Stomach (tissue), 9 donors: ENCODE results near the gene OXER1. TPM values are rescaled to one million over a fixed set of nuclear protein-coding genes. Genes with fewer than 3 reads are reported as not detected.
"Not testable (repeated sequence)": the region's sequence is repeated elsewhere in the genome, so short reads cannot be mapped to it uniquely, and the experiment has no call there.

ENCODE experiments used
- DNase-seq, 2 donors: peaks; one replicate each; pipeline versions ENCODE4 v3.0.0 to v3.0.0-alpha.2; 2013 to 2019
- H3K27ac ChIP-seq, 5 donors: fragments of 200-600 bp in 4 of 5; sonication (generic) in 4 of 5; one replicate each; pipeline ENCODE4 v1.5.1; 2013 to 2019; ENCODE audit warnings: mild to moderate bottlenecking in 1 of 5, moderate library complexity in 1 of 5
- H3K27me3 ChIP-seq, 3 donors: fragments of 200-600 bp; sonication (generic); one replicate each; pipeline ENCODE4 v1.5.1; 2017 to 2019; ENCODE audit warnings: mixed run types in 1 of 3
- H3K36me3 ChIP-seq, 4 donors: fragments of 200-600 bp; sonication (generic); 1 replicate in 3 of 4; 2 replicates in 1 of 4; pipeline ENCODE4 v1.5.1; 2016 to 2019
- H3K4me1 ChIP-seq, 4 donors: fragments of 200-600 bp; sonication (generic); one replicate each; pipeline ENCODE4 v1.5.1; 2016 to 2019
- H3K4me3 ChIP-seq, 4 donors: fragments of 200-600 bp; sonication (generic) in 3 of 4; one replicate each; pipeline ENCODE4 v1.5.1; 2016 to 2019; ENCODE audit warnings: mild to moderate bottlenecking in 1 of 4
- H3K9me3 ChIP-seq, 4 donors: fragments of 200-600 bp; sonication (generic); one replicate each; pipeline ENCODE4 v1.5.1; 2016 to 2019
- EP300 ChIP-seq: sonication (generic); formaldehyde crosslinking; IDR thresholded peaks from one replicate; pipeline ENCODE4 v1.6.1; 2017; ENCODE audit warnings: antibody characterized with exemption
- POLR2A ChIP-seq, 4 donors: fragments of 450-650 bp; IDR thresholded peaks; one replicate each; pipeline ENCODE4 v1.6.1; 2016; ENCODE audit warnings: antibody characterized with exemption in 4 of 4, control low read depth in 2 of 4, mild to moderate bottlenecking in 1 of 4, moderate library complexity in 1 of 4
- POLR2AphosphoS5 ChIP-seq, 3 donors: sonication (generic); formaldehyde crosslinking; IDR thresholded peaks; one replicate each; pipeline ENCODE4 v1.6.1; 2016; ENCODE audit warnings: antibody characterized with exemption in 3 of 3
- WGBS, 5 donors: extraction: QIAGEN DNeasy Blood & Tissue Kit in 3 of 5; methylation state at CpG; one replicate each; pipeline versions ENCODE4 v1.1.5 to v1.1.7; 2013 to 2018; 5-methylcytosine and 5-hydroxymethylcytosine counted together
- intact Hi-C: fragments of 100-400 bp; cut with DNase I; formaldehyde crosslinking; loops from one replicate; pipeline ENCODE4 v1.15.1; 2023; ENCODE audit warnings: low total_unique reads
- polyA plus RNA-seq, 3 donors: library from polyadenylated mRNA; stranded (reverse); fragments of 200-250 nt; gene quantifications; one replicate each; pipeline ENCODE4 v1.2.3, GENCODE V29; 2013
- total RNA-seq, 5 donors: library from RNA; depleted of rRNA; stranded (reverse); fragments of >200 nt; gene quantifications; one replicate each; pipeline versions ENCODE4 v1.1.0 to v1.2.3, GENCODE V29; 2014 to 2016
- TF ChIP-seq, protein P1 (sequence below), 7 experiments: fragments of 450-650 bp in 4 of 7; fragments of 200-600 bp in 3 of 7; sonication (generic) in 3 of 7; IDR thresholded peaks; one replicate each; pipeline ENCODE4 v1.5.1; 2016 to 2019; ENCODE audit warnings: antibody characterized with exemption in 7 of 7, control low read depth in 2 of 7, mild to moderate bottlenecking in 1 of 7
- donor health status: healthy with polysubstance abuse.
- donor health status: Bipolar disorder and iron deficiency.
- donor health status: healthy.

OXER1 gene
- total and polyA plus RNA-seq, 8 donors, result 0.46 to 7.8 (median 1.5) TPM; not detected in 2

DNA sequence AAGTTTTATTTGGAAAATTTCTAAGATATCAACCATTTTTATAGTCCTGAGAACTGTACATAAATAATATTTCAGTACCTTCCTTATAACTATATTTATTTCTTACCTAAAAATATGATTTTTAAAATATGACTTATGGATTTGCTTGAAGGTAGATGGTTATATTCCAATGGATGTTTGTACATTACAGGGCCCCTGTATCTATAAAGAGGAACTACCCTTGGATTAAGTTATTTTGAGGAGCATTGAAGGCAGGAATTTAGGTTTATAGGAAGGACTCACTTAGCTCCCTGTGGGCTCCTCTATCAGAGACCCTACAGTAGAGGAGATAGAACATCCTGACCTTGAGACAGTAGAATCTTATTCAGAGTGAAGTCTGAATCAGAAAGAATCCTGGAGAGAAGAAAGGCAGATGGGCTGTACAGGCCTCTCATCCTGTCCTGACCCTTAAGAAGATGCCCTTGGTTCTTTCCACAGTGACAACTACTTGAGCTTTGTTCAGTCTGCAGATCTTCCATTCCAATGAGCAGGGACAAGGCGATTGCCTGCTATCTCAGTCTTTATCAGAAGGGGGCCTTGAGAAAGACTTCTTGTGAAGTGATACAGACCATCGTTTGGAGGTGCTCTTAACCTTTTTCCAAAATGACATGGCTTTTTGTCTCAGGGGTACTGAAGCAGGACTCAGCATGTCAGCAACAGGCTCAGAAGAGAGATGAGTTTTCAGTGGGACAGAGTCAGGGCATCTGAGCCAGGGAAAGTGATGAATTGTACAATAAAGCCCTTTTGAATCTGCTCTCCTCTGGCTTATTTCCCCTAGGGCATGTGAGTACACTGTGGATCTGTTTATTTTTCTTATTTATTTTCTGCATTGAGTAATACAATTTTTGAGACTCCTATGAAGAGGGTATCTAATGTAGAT, 20.9 kb downstream of the OXER1 start:
- Histone ChIP-seq H3K36me3 (peaks cover 6 to 48% (median 20%) of the 10 kb centered on the region in 4 donors), H3K27me3 (no peaks in the 10 kb centered on the region), H3K27ac (no peak overlapping the region), H3K4me1 (peaks cover 0 to 6% (median 0%) of the 10 kb centered on the region in 4 donors), H3K9me3 (no peaks in the 10 kb centered on the region), H3K4me3 (no peak overlapping the region)
- TF ChIP-seq EP300 (no peak), POLR2A (IDR thresholded peaks at IDR 0.05) (no peak), POLR2AphosphoS5 (IDR thresholded peaks at IDR 0.05) (no peak)
- TF ChIP-seq, protein P1, sequence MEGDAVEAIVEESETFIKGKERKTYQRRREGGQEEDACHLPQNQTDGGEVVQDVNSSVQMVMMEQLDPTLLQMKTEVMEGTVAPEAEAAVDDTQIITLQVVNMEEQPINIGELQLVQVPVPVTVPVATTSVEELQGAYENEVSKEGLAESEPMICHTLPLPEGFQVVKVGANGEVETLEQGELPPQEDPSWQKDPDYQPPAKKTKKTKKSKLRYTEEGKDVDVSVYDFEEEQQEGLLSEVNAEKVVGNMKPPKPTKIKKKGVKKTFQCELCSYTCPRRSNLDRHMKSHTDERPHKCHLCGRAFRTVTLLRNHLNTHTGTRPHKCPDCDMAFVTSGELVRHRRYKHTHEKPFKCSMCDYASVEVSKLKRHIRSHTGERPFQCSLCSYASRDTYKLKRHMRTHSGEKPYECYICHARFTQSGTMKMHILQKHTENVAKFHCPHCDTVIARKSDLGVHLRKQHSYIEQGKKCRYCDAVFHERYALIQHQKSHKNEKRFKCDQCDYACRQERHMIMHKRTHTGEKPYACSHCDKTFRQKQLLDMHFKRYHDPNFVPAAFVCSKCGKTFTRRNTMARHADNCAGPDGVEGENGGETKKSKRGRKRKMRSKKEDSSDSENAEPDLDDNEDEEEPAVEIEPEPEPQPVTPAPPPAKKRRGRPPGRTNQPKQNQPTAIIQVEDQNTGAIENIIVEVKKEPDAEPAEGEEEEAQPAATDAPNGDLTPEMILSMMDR (IDR thresholded peaks at IDR 0.05), result no peak
- intact Hi-C loops, result no loop called here
- no peak for DNase-seq
- WGBS, 5 donors, result 73 to 87% (median 82%) methylated on average over 2 of the region's 2 CpGs

DNA sequence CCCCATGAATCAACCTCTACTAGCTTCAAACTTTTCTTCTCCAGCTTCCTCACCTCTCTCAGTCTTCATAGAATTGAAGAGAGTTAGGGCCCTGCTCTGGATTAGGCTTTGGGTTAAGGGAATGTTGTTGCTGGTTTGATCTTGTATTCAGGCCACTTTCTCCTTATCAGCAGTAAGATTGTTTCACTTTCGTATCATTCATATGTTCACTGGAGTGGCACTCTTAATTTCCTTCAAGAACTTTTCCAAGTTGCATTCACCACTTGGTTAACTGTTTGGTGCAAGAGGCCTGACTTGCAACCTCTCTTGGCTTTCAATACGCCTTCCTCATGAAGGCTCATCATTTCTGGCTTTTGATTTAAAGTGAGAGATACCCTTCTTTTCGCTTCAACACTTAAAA, 22.8 kb downstream of the OXER1 start:
- peaks cover 0 to 6% (median 0%) of the 10 kb centered on the region in 4 donors for H3K4me1 ChIP-seq
- no peak for DNase-seq
- no peak overlapping the region for H3K4me3 ChIP-seq
- H3K36me3 ChIP-seq, result peaks cover 2 to 49% (median 22%) of the 10 kb centered on the region in 4 donors
- no peaks in the 10 kb centered on the region for H3K27me3 ChIP-seq
- intact Hi-C loops, result no loop called here
- TF ChIP-seq, protein P1 (IDR thresholded peaks at IDR 0.05), result no peak
- no peak for TF ChIP-seq EP300
- no peak for TF ChIP-seq POLR2A (IDR thresholded peaks at IDR 0.05)
- no peak for TF ChIP-seq POLR2AphosphoS5 (IDR thresholded peaks at IDR 0.05)
- H3K27ac ChIP-seq, result no peak overlapping the region
- peaks cover 0 to 2% (median 0%) of the 10 kb centered on the region in 4 donors for H3K9me3 ChIP-seq
- WGBS, 5 donors, result 67 to 85% (median 70%) methylated on average over 3 of the region's 3 CpGs

DNA sequence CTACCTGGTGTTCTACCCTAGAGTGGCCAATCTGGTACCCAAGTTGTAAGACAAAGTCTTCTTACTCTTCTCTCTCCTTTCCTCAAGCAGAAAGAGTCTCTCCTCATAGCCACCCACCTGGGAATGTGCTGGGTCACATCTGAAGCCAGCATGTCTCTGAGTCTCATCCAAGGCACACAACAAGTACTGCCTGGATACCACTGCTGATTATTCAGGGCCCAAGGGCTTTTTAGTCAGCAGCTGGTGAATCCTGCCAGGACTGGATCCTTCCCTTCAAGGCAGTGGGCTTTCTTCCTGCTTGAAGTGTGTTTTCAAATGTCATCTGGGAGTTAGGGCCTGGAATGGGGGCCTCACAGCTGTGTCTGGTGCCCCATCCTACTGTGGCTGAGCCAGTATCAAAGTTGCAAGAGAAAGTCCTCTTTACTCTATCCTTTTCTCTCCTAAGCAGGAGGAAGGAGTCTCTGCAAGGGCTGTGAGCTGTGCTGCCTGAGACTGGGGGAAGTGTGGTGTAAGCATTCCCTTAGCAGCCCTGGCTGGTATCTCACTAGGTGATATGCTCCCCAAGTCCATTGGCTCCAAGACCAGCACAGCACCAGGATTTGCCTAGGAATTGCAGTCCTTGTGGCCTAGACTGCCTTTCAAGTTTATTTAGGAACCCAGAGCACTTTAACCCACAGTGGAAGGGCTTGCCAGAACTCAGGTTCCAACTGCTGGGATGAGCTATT, 27.2 kb downstream of the OXER1 start:
- H3K27ac ChIP-seq, result no peak overlapping the region
- H3K4me3 ChIP-seq, result no peak overlapping the region
- no peak for TF ChIP-seq EP300
- TF ChIP-seq POLR2A (IDR thresholded peaks at IDR 0.05), result no peak
- TF ChIP-seq, protein P1 (IDR thresholded peaks at IDR 0.05), result no peak
- no peak for TF ChIP-seq POLR2AphosphoS5 (IDR thresholded peaks at IDR 0.05)
- H3K4me1 ChIP-seq, result peaks cover 0 to 6% (median 0%) of the 10 kb centered on the region in 4 donors
- no peaks in the 10 kb centered on the region for H3K27me3 ChIP-seq
- H3K36me3 ChIP-seq, result peaks cover 2 to 64% (median 41%) of the 10 kb centered on the region in 4 donors
- peaks cover 0 to 7% (median 2%) of the 10 kb centered on the region in 4 donors for H3K9me3 ChIP-seq
- DNase-seq, result no peak
- intact Hi-C loops, result no loop called here

DNA sequence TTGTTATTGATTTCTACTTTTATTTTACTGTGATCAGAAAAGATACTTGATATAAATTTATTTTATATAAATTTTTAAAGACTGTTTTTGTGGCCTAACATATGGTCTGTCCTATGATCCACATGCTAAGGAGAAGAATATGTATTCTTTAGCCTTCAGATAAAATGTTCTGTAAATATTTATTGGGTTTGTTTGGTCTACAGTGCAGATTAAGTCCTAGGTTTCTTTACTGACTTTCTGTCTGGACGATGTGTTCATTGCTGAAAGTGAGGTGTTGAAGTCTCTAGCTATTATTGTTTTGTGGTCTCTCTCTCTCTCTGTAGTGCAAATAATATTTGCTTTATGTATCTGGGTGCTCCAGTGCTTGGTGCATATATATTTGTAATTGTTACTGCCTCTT, 30.1 kb downstream of the OXER1 start:
- no peak for TF ChIP-seq POLR2AphosphoS5 (IDR thresholded peaks at IDR 0.05)
- TF ChIP-seq, protein P1 (IDR thresholded peaks at IDR 0.05), result no peak
- no peak for TF ChIP-seq EP300
- no peak for TF ChIP-seq POLR2A (IDR thresholded peaks at IDR 0.05)
- H3K27ac ChIP-seq, result no peak overlapping the region
- H3K4me3 ChIP-seq, result no peak overlapping the region
- WGBS, 5 donors, result 14 to 55% (median 43%) methylated on average over 1 of the region's 1 CpG
- no peak for DNase-seq
- H3K4me1 ChIP-seq, result no peaks in the 10 kb centered on the region
- H3K27me3 ChIP-seq, result no peaks in the 10 kb centered on the region
- intact Hi-C loops, result no loop called here
- peaks cover 0 to 7% (median 6%) of the 10 kb centered on the region in 4 donors for H3K9me3 ChIP-seq
- H3K36me3 ChIP-seq, result peaks cover 2 to 50% (median 35%) of the 10 kb centered on the region in 4 donors

DNA sequence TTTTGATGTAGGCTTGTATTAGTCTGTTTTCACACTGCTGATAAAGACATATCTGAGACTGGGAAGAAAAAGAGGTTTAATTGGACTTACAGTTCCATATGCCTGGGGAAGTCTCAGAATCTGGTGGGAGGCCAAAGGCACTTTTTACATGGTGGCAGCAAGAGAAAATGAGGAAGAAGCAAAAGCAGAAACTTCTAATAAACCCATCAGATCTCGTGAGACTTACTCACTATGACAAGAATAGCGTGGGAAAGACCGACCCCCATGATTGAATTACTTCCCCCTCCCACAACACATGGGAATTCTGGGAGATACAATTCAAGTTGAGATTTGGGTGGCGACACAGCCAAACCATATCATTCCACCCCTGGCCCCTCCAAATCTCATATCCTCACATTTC, 32.6 kb downstream of the OXER1 start:
- peaks cover 0 to 37% (median 24%) of the 10 kb centered on the region in 4 donors for H3K36me3 ChIP-seq
- H3K4me3 ChIP-seq, H3K9me3 ChIP-seq, DNase-seq, intact Hi-C loops, H3K27me3 ChIP-seq, H3K4me1 ChIP-seq, H3K27ac ChIP-seq: not testable (repeated sequence)
- 88 to 99% (median 96%) methylated on average over 4 of the region's 4 CpGs for WGBS, 5 donors
